HG02678 (cell line): ENCODE measurements around the gene REPS2.
"Not testable (repeated sequence)": the region's sequence is repeated elsewhere in the genome, so short reads cannot be mapped to it uniquely, and the experiment has no call there.

Experiments used
- ATAC-seq: cut with Tn5 transposase; IDR thresholded peaks from one replicate; pipeline ENCODE4 v1.9.1; 2021; ENCODE audit warnings: mild to moderate bottlenecking, moderate library complexity; ENCODE audit not compliant: unreplicated experiment

REPS2 gene

DNA sequence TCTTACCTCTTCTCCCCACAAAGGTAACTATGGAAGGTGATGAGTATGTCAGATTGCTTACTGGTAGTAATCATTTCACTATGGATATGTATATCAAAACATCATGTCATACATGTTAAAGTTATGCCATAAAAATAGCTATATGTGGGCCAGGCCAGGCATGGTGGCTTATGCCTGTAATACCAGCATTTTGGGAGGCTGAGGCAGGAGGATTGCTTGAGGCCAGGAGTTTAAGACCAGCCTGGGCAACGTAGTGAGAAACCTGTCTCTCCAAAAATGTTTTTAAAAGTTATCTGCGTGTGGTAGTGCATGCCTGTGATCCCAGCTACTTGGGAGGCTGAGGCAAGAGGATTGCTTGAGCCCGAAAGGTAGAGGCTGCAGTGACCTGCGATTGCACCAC lies 16.2 kb downstream of the REPS2 start:
- not testable (repeated sequence) for ATAC-seq

GRCh38 chrX:16963216-16963615 lies 16.8 kb downstream of the REPS2 start:
- ATAC-seq = no peak

GRCh38 chrX:16964976-16965375 lies 18.5 kb downstream of the REPS2 start:
- ATAC-seq = not testable (repeated sequence)

DNA sequence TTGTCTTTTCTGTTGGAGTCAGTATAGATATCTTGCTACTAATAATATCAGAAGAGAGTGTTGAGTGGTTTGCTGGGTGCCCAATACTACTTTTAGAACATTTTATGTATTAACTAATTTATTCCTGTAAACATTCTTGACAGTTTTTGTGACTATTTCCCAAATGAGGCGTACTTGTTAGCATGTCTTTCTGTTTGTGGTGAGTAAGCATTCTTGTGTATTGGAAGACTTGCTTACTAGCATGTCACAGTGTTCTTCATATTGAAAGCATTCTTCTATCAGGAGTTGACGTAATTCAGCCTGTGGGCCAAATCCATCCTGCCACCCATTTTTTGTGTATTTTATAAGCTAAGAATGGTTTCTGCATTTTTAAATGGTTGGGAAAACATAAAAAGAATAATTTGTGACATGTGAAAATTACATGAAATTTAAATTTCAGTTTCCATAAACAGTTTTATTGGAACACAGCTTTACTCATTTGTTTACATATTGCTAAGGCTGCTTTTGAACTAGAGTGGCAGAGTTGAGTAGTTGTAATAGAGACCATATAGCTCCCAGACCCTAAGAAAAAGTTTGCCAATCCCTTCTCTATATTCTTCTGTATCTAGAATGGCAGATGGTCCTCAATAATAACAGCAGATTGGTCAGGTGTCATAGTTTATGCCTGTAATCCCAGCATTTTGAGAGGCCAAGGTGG lies 20.4 kb downstream of the REPS2 start:
- no peak for ATAC-seq

- ATAC-seq = not testable (repeated sequence)
Observed at GRCh38 chrX:16968753-16969152, 22.3 kb downstream of the REPS2 start.

GRCh38 chrX:16970977-16971376 lies 24.5 kb downstream of the REPS2 start:
- ATAC-seq = no peak

- ATAC-seq = no peak
Observed at GRCh38 chrX:16971694-16972093, 25.2 kb downstream of the REPS2 start.

DNA sequence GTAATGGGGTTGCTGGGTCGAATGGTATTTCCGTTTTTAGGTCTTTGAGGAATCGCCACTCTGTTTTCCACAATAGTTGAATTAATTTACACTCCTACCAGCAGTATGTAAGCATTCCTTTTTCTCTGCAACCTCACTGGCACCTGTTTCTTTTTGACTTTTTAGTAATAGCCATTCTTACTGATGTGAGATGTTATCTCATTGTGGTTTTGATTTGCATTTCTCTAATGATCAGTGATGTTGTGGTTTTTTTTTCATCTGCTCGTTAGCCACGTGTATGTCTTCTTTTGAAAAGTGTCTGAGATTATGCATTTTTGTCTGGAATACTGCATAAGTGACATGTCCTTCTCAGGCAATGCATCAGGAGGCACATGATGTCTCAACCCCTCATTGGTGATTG lies 28.8 kb downstream of the REPS2 start:
- ATAC-seq = no peak

DNA sequence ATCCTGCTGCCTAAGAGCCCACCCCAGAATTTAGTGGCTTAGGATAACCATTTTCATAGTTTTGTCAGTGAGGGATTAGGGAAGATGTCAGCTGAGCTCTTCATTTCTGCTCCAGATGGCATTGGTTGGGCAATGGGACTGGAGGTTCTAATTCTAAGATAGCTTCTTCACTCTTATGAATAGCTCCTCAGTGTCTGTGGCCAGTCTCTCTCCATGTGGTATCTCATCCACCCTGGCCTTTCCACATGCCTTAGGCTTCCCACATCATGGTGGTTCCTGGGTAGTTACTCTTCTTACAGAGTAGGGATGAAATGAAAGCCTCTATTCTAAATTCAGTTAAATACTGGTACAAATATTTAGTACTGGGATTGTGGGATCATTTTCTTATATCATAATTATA lies 31.3 kb downstream of the REPS2 start:
- ATAC-seq = no peak

- no peak for ATAC-seq
Observed at GRCh38 chrX:16978193-16978984, 31.9 kb downstream of the REPS2 start.

DNA sequence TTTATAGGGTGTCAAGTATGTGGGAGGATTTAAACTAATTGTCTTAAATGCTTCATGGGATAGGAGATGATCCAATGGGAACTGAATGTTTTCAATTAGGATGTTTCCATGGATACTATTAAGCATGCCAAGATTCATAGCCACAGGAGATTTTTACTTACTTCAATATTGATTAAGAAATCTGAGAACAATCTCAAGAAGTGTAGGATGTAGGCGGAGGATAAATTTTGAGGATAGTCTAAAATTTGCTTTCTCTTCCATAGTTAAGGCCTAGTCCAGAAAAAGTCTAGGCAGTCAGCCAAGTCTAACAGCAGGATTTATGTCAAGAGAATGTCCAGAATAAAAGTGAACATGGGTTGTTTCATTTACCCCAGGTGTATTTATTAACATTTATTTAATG lies 32.8 kb downstream of the REPS2 start:
- ATAC-seq = no peak

DNA sequence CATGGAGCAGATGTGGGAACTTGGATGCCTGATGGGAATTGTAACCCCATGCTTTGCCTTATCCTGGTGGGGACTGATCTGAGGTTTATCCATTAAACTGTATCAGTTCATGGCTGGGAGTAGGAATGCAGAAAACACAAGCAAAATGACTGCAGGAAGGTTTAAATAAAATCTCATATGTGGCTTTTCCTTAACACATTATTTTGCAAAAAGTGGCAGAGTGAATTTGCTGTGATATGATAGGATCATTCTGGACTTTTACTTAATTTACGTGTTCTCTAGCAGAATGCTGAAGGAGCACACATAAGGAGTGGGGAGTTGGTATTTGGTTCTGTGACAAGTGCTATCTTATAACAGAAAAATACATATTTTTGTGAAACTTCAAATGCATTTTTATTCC lies 34.8 kb downstream of the REPS2 start:
- ATAC-seq = no peak

GRCh38 chrX:16981980-16982379 lies 35.5 kb downstream of the REPS2 start:
- no peak for ATAC-seq

DNA sequence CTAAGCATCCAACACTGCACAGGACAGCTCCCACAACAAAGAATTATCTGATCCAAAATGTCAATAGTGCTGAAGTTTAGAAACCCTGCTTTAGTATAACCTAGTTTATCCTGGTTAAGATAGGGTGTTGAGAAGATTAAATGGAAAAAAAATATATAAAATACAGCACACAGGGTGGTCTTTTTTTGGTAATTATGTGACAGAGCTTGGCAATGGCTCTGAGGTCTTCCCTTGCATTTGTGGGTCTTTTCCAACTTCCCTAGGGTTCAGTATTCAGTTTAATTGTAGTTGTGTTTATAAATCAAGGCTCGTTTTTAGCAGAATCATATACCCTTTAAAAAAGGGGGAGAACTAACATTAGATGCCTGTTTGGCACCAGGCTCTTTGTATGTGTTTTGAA lies 36.6 kb downstream of the REPS2 start:
- no peak for ATAC-seq

- ATAC-seq = no peak
Observed at GRCh38 chrX:16985286-16985685, 38.8 kb downstream of the REPS2 start.

DNA sequence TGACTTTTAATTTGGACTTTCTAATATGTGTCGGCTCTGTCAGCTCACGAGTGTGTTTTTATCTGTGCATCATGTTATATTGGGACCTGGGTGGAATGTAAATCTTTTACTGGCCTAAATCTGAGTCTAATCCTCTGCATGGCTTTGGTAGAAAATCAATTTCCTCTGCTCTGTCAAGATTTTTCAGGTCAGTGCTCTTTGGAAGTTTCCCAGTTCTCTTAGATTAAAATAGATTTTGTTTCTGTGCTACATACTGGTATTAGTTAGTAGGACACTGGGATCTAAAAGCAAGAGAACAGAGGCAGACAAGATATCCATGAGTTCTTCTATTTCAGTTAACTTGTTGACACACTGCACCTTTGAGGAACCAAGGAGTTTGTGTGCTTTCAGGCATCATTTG lies 39.7 kb downstream of the REPS2 start:
- no peak for ATAC-seq

- ATAC-seq = no peak
Observed at GRCh38 chrX:16989750-16990149, 43.3 kb downstream of the REPS2 start.

DNA sequence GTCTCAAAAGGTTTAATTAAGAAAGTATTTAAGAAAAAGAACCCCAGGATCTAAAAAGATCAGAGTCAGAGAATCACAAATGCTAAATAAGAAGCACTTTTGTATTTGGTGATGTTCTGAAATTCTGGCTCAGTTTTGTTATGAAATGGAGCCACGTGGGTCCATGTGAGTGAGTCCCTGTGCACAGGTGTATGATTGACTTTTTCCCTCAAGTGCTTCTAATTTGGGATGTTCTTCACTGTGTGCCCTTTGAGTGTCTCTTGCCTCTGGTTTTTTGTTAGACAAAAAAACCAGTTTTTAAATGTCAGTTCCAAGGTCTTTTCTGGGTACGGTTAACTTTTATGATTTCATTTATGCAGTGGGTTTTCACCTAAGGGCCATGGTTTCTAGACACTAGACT lies 44.4 kb downstream of the REPS2 start:
- ATAC-seq = no peak

DNA sequence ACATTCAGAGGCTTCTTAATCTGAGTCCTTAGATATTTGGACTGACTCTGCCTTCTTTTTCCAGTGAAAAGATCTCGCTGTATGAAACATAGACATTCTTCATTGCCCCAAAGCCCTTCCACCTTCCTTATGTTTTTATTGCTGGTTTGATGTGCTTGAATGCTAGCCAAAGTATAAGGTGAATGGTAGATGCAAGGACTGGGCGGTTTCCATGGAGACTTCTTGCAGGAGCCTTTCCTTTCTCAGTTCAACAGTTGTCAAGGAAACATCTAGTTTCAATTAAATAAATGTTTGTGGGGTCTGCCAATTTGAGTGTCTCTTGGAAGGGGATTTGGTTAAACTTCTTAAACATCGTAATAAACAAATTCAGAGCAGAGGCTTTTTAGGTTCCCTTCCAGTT lies 46.0 kb downstream of the REPS2 start:
- ATAC-seq = no peak

DNA sequence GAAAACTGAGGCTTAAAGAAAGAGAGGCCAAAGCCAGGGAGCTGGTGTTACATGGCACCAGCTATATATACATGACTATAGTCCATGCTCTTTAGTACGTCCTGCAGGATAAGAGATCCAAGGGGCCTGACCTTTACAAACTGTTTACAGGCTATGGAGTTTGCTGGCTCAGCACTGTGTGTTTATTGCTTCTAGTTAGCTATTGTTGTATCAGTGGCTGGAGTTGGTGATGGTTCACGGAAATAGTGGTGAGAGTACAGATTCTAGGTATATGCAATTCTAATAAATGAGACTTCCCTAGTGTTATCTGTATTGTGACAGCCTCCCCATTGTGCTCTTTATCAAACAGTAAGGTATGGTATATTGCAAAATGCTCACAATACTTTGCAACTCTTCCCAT lies 46.5 kb downstream of the REPS2 start:
- ATAC-seq = no peak

DNA sequence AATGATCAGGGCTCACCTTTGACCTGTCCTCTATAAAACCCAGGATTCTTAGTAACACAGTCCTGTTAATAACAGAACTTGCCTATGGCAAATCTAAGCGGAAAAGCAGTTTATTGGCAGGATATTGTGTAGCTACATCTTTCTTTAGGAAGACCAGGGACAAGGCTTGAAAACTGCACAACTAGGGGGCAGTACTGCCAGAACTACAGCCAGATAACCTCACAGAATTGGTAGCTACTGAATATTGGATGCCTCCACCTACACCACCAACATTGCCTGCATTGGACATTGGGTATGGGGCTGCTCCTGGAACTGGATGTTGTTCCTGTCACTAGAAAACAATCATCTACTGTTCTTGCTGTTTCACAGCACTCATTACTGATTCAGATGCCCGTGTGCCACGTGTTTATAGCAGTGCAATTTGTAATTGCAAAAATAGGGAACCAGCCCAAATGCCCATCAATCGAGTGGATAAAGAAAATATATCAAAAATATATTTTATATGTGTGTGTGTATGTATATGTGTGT lies 47.4 kb downstream of the REPS2 start:
- no peak for ATAC-seq

DNA sequence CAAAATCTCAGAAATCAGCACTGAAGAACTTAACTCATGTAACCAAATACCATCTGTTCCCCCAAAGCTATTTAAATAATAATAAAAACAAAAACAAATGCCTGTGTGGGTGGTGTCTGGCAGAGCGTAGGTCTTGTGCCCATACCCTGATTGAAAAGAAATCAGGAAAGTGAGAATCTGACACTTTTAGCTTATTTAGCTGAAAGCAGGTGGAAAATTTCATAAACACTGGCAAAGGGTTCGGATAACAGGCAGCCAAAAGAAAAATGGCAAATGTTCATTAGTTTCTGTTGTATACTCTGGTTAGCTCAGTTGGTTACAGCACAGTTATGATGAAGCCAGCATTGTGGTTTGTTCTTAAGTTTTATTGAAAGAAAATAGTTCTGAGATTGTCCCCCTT lies 48.3 kb downstream of the REPS2 start:
- ATAC-seq = no peak
